Osteocyte (in vitro differentiated cells): Measurements from ENCODE around the gene PKD2L1. TPM values are rescaled to one million over a fixed set of nuclear protein-coding genes. Genes with fewer than 3 reads are reported as not detected.

Source experiments
- DNase-seq: peaks from one replicate; pipeline ENCODE4 v3.0.0; 2021; ENCODE audit warnings: mixed read lengths; ENCODE audit not compliant: unreplicated experiment; ENCODE audit errors: extremely low spot score
- H3K27ac Mint-ChIP-seq: one replicate; pipeline ENCODE4 v1.8.0; 2021; ENCODE audit warnings: mild to moderate bottlenecking, mixed read lengths; ENCODE audit not compliant: unreplicated experiment
- H3K27me3 Mint-ChIP-seq: one replicate; pipeline ENCODE4 v1.8.0; 2021; ENCODE audit warnings: mixed read lengths; ENCODE audit not compliant: unreplicated experiment
- H3K36me3 Mint-ChIP-seq: one replicate; pipeline ENCODE4 v1.8.0; 2021; ENCODE audit warnings: mixed read lengths; ENCODE audit not compliant: unreplicated experiment
- H3K4me1 Mint-ChIP-seq: one replicate; pipeline ENCODE4 v1.8.0; 2021; ENCODE audit warnings: mixed read lengths; ENCODE audit not compliant: unreplicated experiment
- H3K4me3 Mint-ChIP-seq: one replicate; pipeline ENCODE4 v1.8.0; 2021; ENCODE audit warnings: mild to moderate bottlenecking, moderate library complexity, mixed read lengths; ENCODE audit not compliant: unreplicated experiment
- H3K9me3 Mint-ChIP-seq: one replicate; pipeline ENCODE4 v1.8.0; 2021; ENCODE audit warnings: mixed read lengths; ENCODE audit not compliant: unreplicated experiment
- CTCF ChIP-seq: fragments of 200-600 bp; sonication (generic); IDR thresholded peaks from 2 replicates; pipeline ENCODE4 v1.5.0; 2021; ENCODE audit warnings: antibody characterized with exemption, mild to moderate bottlenecking, moderate library complexity
- total RNA-seq: library from RNA; stranded (reverse); gene quantifications from 2 replicates; pipeline ENCODE4 v1.2.1, GENCODE V29; 2021

The PKD2L1 gene
- total RNA-seq, 1 donor from 2014 or later: not detected

GRCh38 chr10:100333661-100334440 is 3.8 kb upstream of the PKD2L1 start:
- no peak overlapping the region for H3K4me3 Mint-ChIP-seq
- no peaks in the 10 kb centered on the region for H3K4me1 Mint-ChIP-seq
- no peaks in the 10 kb centered on the region for H3K9me3 Mint-ChIP-seq
- no peak overlapping the region for H3K27ac Mint-ChIP-seq
- H3K27me3 Mint-ChIP-seq: peaks cover 60% of the 10 kb centered on the region
- TF ChIP-seq CTCF: no peak
- no peaks in the 10 kb centered on the region for H3K36me3 Mint-ChIP-seq
- no peak for DNase-seq

GRCh38 chr10:100333106-100333505 is 3.1 kb upstream of the PKD2L1 start:
- H3K27ac Mint-ChIP-seq: no peak overlapping the region
- H3K27me3 Mint-ChIP-seq: peaks cover 66% of the 10 kb centered on the region
- no peaks in the 10 kb centered on the region for H3K4me1 Mint-ChIP-seq
- TF ChIP-seq CTCF: no peak
- H3K36me3 Mint-ChIP-seq: no peaks in the 10 kb centered on the region
- H3K9me3 Mint-ChIP-seq: no peaks in the 10 kb centered on the region
- no peak for DNase-seq
- H3K4me3 Mint-ChIP-seq: no peak overlapping the region

- no peaks in the 10 kb centered on the region for H3K9me3 Mint-ChIP-seq
- H3K4me1 Mint-ChIP-seq: no peaks in the 10 kb centered on the region
- H3K27ac Mint-ChIP-seq: no peak overlapping the region
- no peak for TF ChIP-seq CTCF
- H3K4me3 Mint-ChIP-seq: no peak overlapping the region
- H3K36me3 Mint-ChIP-seq: no peaks in the 10 kb centered on the region
- peaks cover 83% of the 10 kb centered on the region for H3K27me3 Mint-ChIP-seq
- no peak for DNase-seq
Observed at GRCh38 chr10:100328198-100328597, 1.8 kb downstream of the PKD2L1 start.

- H3K27ac Mint-ChIP-seq: no peak overlapping the region
- no peak for TF ChIP-seq CTCF
- no peaks in the 10 kb centered on the region for H3K4me1 Mint-ChIP-seq
- H3K9me3 Mint-ChIP-seq: no peaks in the 10 kb centered on the region
- no peak for DNase-seq
- peaks cover 81% of the 10 kb centered on the region for H3K27me3 Mint-ChIP-seq
- no peaks in the 10 kb centered on the region for H3K36me3 Mint-ChIP-seq
- no peak overlapping the region for H3K4me3 Mint-ChIP-seq
Observed at GRCh38 chr10:100327718-100328009, 2.4 kb downstream of the PKD2L1 start.

GRCh38 chr10:100327007-100327717 is 2.9 kb downstream of the PKD2L1 start:
- no peak for TF ChIP-seq CTCF
- Mint-ChIP-seq H3K4me3 (no peak overlapping the region), H3K27me3 (peaks cover 80% of the 10 kb centered on the region), H3K4me1 (no peaks in the 10 kb centered on the region), H3K27ac (no peak overlapping the region), H3K9me3 (no peaks in the 10 kb centered on the region), H3K36me3 (no peaks in the 10 kb centered on the region)
- DNase-seq: no peak
